ENCODE data around the gene ARRDC2. TPM values are rescaled to one million over a fixed set of nuclear protein-coding genes. Genes with fewer than 3 reads are reported as not detected.

ARRDC2 gene
- polyA plus RNA-seq, 3 donors, result 13.8 to 99.8 (median 23.9) TPM

GRCh38 chr19:17972230-17972629 is 35.7 kb upstream of the ARRDC2 start:
- peaks cover 5 to 19% of the 10 kb centered on the region in 2 donors for H3K27me3 ChIP-seq (ENCODE audit: control insufficient read depth in 2 of 2, insufficient read depth in 2 of 2, low read length in 2 of 2)
- no peak overlapping the region for H3K4me3 Mint-ChIP-seq
- no CpG with 5 or more reads among the region's 1 CpG for WGBS (ENCODE audit: insufficient coverage)

GRCh38 chr19:17973759-17974158 is 34.2 kb upstream of the ARRDC2 start:
- H3K9me3 ChIP-seq (replicated peaks in 1 of 2; ENCODE audit: control insufficient read depth in 1 of 2, insufficient read depth in 1 of 2, low read length in 2 of 2), result no peaks in the 10 kb centered on the region
- no peak overlapping the region for H2AFZ ChIP-seq (ENCODE audit: insufficient read depth, low read depth, low read length, poor library complexity, severe bottlenecking)
- intact Hi-C loops (cut with micrococcal nuclease), result no loop called here
- Mint-ChIP-seq H3K9me3 (peaks cover 0 to 1% (median 0%) of the 10 kb centered on the region in 7 donors), H3K36me3 (no peaks in the 10 kb centered on the region), H3K27ac (no peak overlapping the region), H3K4me3 (no peak overlapping the region), H3K4me1 (peaks cover 2% of the 10 kb centered on the region), H3K27me3 (ENCODE audit: low read depth in 3 of 3) (peaks cover 3 to 12% (median 5%) of the 10 kb centered on the region in 3 donors)
- no peak overlapping the region for H3K27ac ChIP-seq (ENCODE audit: low read depth in 1 of 2, low read length in 2 of 2)
- no peaks in the 10 kb centered on the region for H3K79me2 ChIP-seq (ENCODE audit: insufficient read depth, low read length)
- no peak overlapping the region for H3K4me3 ChIP-seq (replicated peaks in 1 of 3; ENCODE audit: low read depth in 2 of 3, low read length in 3 of 3)
- no peaks in the 10 kb centered on the region for H4K20me1 ChIP-seq (ENCODE audit: insufficient read depth, low read length)
- H3K4me2 ChIP-seq (replicated peaks; ENCODE audit: extremely low read depth, low read length, poor library complexity, severe bottlenecking), result no peak overlapping the region
- H3K4me1 ChIP-seq (ENCODE audit: control insufficient read depth in 1 of 2, insufficient read depth in 2 of 2, low read length in 2 of 2), result no peaks in the 10 kb centered on the region
- peaks cover 0 to 4% of the 10 kb centered on the region in 2 donors for H3K27me3 ChIP-seq (ENCODE audit: control insufficient read depth in 2 of 2, insufficient read depth in 2 of 2, low read length in 2 of 2)
- no peak for DNase-seq
- no peak for TF ChIP-seq CTCF (IDR thresholded peaks at IDR 0.05)
- H3K9ac ChIP-seq (ENCODE audit: insufficient read depth, low read length, poor library complexity, severe bottlenecking), result no peak overlapping the region
- 98% methylated on average over 23 of the region's 23 CpGs for WGBS (ENCODE audit: insufficient coverage)
- no peaks in the 10 kb centered on the region for H3K36me3 ChIP-seq (replicated peaks in 1 of 2; ENCODE audit: control insufficient read depth in 1 of 2, insufficient read depth in 2 of 2, low read length in 2 of 2)

More at GRCh38 chr19:17972230-17972629, 35.7 kb upstream of the ARRDC2 start:
- no peaks in the 10 kb centered on the region for H3K4me1 ChIP-seq (ENCODE audit: control insufficient read depth in 1 of 2, insufficient read depth in 2 of 2, low read length in 2 of 2)
- no peak overlapping the region for H3K4me2 ChIP-seq (replicated peaks; ENCODE audit: extremely low read depth, low read length, poor library complexity, severe bottlenecking)
- peaks cover 13 to 21% (median 15%) of the 10 kb centered on the region in 3 donors for H3K27me3 Mint-ChIP-seq (ENCODE audit: low read depth in 3 of 3)
- no peak for DNase-seq
- peaks cover 3% of the 10 kb centered on the region for H3K4me1 Mint-ChIP-seq
- no peak for TF ChIP-seq CTCF (IDR thresholded peaks at IDR 0.05)
- peaks cover 0 to 4% (median 2%) of the 10 kb centered on the region in 7 donors for H3K9me3 Mint-ChIP-seq
- no peaks in the 10 kb centered on the region for H3K36me3 ChIP-seq (replicated peaks in 1 of 2; ENCODE audit: control insufficient read depth in 1 of 2, insufficient read depth in 2 of 2, low read length in 2 of 2)
- H4K20me1 ChIP-seq (ENCODE audit: insufficient read depth, low read length), result no peaks in the 10 kb centered on the region
- H3K79me2 ChIP-seq (ENCODE audit: insufficient read depth, low read length), result no peaks in the 10 kb centered on the region
- H3K9ac ChIP-seq (ENCODE audit: insufficient read depth, low read length, poor library complexity, severe bottlenecking), result no peak overlapping the region
- H3K36me3 Mint-ChIP-seq, result peaks cover 2% of the 10 kb centered on the region in 2 donors
- H2AFZ ChIP-seq (ENCODE audit: insufficient read depth, low read depth, low read length, poor library complexity, severe bottlenecking), result no peak overlapping the region
- intact Hi-C loops (cut with micrococcal nuclease), result no loop called here
- H3K4me3 ChIP-seq (replicated peaks in 1 of 3; ENCODE audit: low read depth in 2 of 3, low read length in 3 of 3), result no peak overlapping the region
- no peak overlapping the region for H3K27ac ChIP-seq (ENCODE audit: low read depth in 1 of 2, low read length in 2 of 2)
- H3K27ac Mint-ChIP-seq, result no peak overlapping the region
- peaks cover 0 to 5% of the 10 kb centered on the region in 2 donors for H3K9me3 ChIP-seq (replicated peaks in 1 of 2; ENCODE audit: control insufficient read depth in 1 of 2, insufficient read depth in 1 of 2, low read length in 2 of 2)

Measured in CD14-positive monocyte (primary cell).